Activated CD4-positive, alpha-beta T cell treated with anti-CD3 and anti-CD28 coated beads, Interleukin-2, amount 10 ng/mL, durations not matched to agents 7 days and 5 days (primary cell): ENCODE data around the gene EIF2AK3. TPM values are rescaled to one million over a fixed set of nuclear protein-coding genes. Genes with fewer than 3 reads are reported as not detected.

Source experiments
- CTCF ChIA-PET: fragments of 350-600 bp; sonication (Branson Sonifier 250); formaldehyde crosslinking; loops from one replicate; lab custom pipeline; 2021; ENCODE audit warnings: antibody characterized with exemption; lab: Charles Lee
- POLR2A ChIA-PET: fragments of 350-600 bp; sonication (Branson Sonifier 250); formaldehyde crosslinking; loops from one replicate; lab custom pipeline; 2021; ENCODE audit warnings: antibody characterized with exemption; lab: Charles Lee
- DNase-seq: peaks from one replicate; pipeline ENCODE4 v3.0.0-alpha.2; 2020
- H3K27ac Mint-ChIP-seq: one replicate; pipeline ENCODE4 v1.8.0; 2021; ENCODE audit warnings: mild to moderate bottlenecking, moderate library complexity, mixed read lengths
- H3K27me3 Mint-ChIP-seq: one replicate; pipeline ENCODE4 v1.8.0; 2021; ENCODE audit warnings: mixed read lengths
- H3K36me3 Mint-ChIP-seq: one replicate; pipeline ENCODE4 v1.8.0; 2021; ENCODE audit warnings: low read depth, mixed read lengths
- H3K4me1 Mint-ChIP-seq: one replicate; pipeline ENCODE4 v1.8.0; 2021; ENCODE audit warnings: mixed read lengths
- H3K4me3 Mint-ChIP-seq: one replicate; pipeline ENCODE4 v1.8.0; 2021; ENCODE audit warnings: mild to moderate bottlenecking, moderate library complexity, mixed read lengths
- H3K9me3 Mint-ChIP-seq: one replicate; pipeline ENCODE4 v1.8.0; 2021; ENCODE audit warnings: mixed read lengths
- total RNA-seq, 2 experiments: library from RNA; stranded (reverse); gene quantifications; one replicate each; pipeline ENCODE4 v1.2.3, GENCODE V29; 2021

Gene EIF2AK3
- total RNA-seq, 2 experiments from 2014 or later: 20.2 to 26.0 TPM

DNA sequence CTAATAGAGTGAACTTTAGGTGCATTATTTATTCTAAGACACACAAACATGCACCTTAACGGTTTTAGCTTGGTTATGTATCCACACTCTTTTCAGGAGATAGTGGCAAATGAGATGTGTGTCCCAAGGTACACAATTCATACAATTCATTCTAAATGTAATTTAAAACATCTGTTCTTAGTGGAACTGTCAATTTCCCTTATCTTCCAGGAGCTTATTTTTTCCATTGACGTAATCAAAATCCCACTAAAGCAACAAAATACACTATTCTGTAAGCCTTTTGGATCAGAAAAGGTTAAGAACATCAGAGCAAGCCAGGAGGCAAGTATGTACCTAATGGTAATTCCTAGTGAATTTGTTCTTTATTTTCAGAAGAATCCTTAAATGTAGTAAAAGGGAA is 19.8 kb downstream of the EIF2AK3 start:
- Mint-ChIP-seq H3K27me3 (no peaks in the 10 kb centered on the region), H3K4me3 (no peak overlapping the region), H3K36me3 (no peaks in the 10 kb centered on the region), H3K27ac (no peak overlapping the region), H3K9me3 (no peaks in the 10 kb centered on the region), H3K4me1 (no peaks in the 10 kb centered on the region)
- ChIA-PET CTCF (interaction anchor here (1.0 to 1.4 kb wide), 2 partner anchors 13 to 85 kb away, joined by 3 to 5 read pairs; no protein-coding TSS in a partner anchor), POLR2A (no interaction called here)
- DNase-seq: no peak

DNA sequence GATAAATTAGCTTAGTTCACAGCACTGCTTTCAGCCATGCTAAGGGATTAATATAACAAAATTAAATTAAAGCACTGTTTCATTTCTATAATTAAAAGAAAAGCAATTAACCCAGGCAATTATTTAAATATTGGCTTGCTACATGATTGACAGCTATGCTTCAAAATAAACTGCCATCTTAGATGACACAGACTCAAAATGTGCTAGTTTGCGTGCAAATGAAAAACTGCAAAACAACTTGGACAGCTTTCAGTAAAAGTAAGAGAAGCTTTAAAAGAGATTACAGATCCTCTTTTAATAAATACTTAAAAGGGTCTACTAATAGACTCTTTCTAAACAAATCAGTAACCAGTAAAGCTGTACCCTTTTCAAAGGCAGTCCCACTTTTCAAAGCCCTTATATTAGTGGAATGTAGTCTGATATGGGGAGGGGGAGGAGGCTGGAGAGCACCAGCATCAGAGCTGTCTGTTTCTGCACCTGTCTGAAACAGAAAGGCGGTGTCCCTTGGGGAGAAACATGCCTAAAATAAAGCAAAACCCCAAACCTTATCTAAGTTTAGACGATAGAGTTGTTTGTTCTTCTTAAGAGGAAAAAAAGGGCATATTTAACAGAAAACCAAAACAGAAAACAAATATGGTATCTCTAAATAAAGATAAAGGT is 20.8 kb downstream of the EIF2AK3 start:
- no peaks in the 10 kb centered on the region for H3K27me3 Mint-ChIP-seq
- POLR2A ChIA-PET: no interaction called here
- DNase-seq: no peak
- CTCF ChIA-PET: no interaction called here
- H3K36me3 Mint-ChIP-seq: peaks cover 2% of the 10 kb centered on the region
- no peaks in the 10 kb centered on the region for H3K9me3 Mint-ChIP-seq
- no peaks in the 10 kb centered on the region for H3K4me1 Mint-ChIP-seq
- H3K27ac Mint-ChIP-seq: no peak overlapping the region
- H3K4me3 Mint-ChIP-seq: no peak overlapping the region

DNA sequence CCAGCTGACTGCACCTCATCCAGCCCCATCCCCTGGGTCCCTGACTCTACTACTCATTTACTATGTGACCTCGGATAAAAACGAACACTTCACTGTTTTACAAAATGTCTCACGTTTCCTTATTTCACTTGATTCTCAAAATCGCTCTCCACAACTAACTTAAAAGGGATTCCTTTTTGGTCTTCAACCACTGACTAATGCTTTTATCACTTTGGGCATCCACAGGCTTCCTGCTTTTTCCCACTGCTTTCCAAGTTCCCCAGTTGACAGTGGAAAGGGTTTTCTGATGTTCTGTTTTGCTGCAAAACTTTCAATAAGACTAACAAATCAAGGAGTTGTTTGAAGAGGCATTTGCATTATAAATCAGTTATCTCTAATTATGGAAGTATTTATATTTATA is 24.1 kb downstream of the EIF2AK3 start:
- peaks cover 2% of the 10 kb centered on the region for H3K36me3 Mint-ChIP-seq
- peaks cover 16% of the 10 kb centered on the region for H3K4me1 Mint-ChIP-seq
- no peak overlapping the region for H3K27ac Mint-ChIP-seq
- no peak for DNase-seq
- H3K9me3 Mint-ChIP-seq: no peaks in the 10 kb centered on the region
- POLR2A ChIA-PET: no interaction called here
- H3K4me3 Mint-ChIP-seq: no peak overlapping the region
- CTCF ChIA-PET: no interaction called here
- H3K27me3 Mint-ChIP-seq: no peaks in the 10 kb centered on the region

DNA sequence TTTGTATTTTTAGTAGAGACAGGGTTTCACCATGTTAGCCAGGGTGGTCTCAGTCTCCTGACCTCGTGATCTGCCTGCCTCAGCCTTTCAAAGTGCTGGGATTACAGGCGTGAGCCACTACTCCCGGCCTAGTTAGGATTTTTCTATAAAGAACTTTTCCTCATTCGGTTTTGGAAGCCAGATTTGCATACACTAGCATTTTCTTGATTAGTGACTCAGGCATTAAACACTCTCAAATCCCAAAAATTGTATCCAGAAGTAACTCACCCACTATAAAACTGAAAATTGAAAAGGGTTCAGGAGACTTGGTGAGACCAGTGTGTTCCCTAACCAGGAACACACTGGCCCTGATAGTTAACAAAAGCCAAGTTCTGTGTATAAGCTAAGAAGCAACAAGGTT is 25.2 kb downstream of the EIF2AK3 start:
- Mint-ChIP-seq H3K36me3 (peaks cover 2% of the 10 kb centered on the region), H3K4me3 (no peak overlapping the region), H3K4me1 (peaks cover 16% of the 10 kb centered on the region), H3K27ac (no peak overlapping the region), H3K27me3 (no peaks in the 10 kb centered on the region), H3K9me3 (no peaks in the 10 kb centered on the region)
- DNase-seq: no peak
- CTCF ChIA-PET: no interaction called here
- POLR2A ChIA-PET: no interaction called here

DNA sequence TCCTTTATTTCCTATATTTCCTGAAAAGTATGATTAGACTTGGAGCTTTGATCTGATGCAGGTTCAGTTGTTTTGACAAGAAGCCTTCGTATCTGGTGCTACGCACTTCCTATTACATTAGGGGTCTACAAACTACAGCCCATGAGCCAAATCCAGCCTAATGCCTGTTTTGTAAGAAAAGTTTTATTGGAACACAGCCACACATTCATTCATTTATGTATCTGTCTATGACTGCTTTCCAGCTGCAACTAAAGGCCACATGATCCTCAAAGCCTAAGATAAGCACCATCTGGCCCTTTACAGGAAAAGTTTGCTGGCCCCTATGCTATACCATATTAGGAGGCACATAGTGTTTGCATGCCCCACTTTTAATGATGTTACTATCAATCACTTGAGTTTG is 26.0 kb downstream of the EIF2AK3 start:
- POLR2A ChIA-PET: no interaction called here

DNA sequence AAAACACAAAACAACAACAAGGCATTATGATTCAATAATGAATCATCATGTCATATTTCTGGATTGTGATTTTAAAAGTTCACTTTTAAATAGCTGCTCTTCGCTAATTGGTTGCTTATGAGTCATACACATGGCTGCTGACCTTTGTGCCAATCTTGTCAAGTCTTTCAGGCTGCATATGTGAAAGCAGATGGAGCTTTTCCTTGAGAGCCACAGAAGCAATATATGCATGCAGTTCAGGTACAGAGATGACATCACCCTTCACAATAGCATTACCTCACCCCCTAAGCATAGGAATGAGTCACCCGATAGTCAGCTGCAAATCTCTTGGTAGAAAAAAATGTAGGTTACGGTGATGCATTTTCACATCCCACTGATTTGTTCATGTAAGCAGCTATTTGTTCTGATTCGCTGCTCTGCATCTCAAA is 27.2 kb downstream of the EIF2AK3 start:
- H3K4me1 Mint-ChIP-seq: peaks cover 16% of the 10 kb centered on the region
- no peak overlapping the region for H3K4me3 Mint-ChIP-seq

More for the DNA sequence above, 26.0 kb downstream of the EIF2AK3 start:
- Mint-ChIP-seq H3K36me3 (peaks cover 2% of the 10 kb centered on the region), H3K9me3 (no peaks in the 10 kb centered on the region), H3K27me3 (no peaks in the 10 kb centered on the region), H3K4me1 (peaks cover 16% of the 10 kb centered on the region), H3K27ac (no peak overlapping the region), H3K4me3 (no peak overlapping the region)
- no peak for DNase-seq
- CTCF ChIA-PET: no interaction called here

DNA sequence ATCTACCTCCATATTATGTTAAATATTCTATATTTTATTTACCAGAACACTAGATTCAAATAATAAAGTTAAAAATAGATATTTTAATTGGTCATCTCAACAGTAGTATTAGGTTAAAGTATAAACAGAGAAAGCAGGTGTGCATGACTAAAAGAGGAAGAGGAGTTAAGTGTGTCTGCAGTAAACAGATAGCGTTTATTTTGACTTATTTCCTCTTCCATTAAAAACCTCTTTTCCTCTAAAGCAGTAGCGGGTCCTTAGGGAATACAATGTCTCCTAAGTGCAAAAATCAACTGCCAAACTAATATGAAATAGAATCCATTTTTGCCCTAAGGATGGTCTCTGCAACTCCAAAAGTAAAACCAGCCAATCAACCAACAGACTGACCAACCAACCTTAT is 27.7 kb downstream of the EIF2AK3 start:
- H3K9me3 Mint-ChIP-seq: no peaks in the 10 kb centered on the region
- ChIA-PET CTCF (interaction anchor here (1.0 kb wide), 1 partner anchor 93 kb away, joined by 3 read pairs; no protein-coding TSS in a partner anchor), POLR2A (interaction anchor here (0.6 to 0.7 kb wide), 2 partner anchors 10 to 70 kb away, joined by 3 read pairs; no protein-coding TSS in a partner anchor)
- no peak overlapping the region for H3K4me3 Mint-ChIP-seq
- H3K27me3 Mint-ChIP-seq: no peaks in the 10 kb centered on the region
- no peak overlapping the region for H3K27ac Mint-ChIP-seq
- H3K4me1 Mint-ChIP-seq: peaks cover 16% of the 10 kb centered on the region
- DNase-seq: no peak
- H3K36me3 Mint-ChIP-seq: peaks cover 3% of the 10 kb centered on the region

More for the DNA sequence above, 27.2 kb downstream of the EIF2AK3 start:
- DNase-seq: peak; percentile 49
- H3K27ac Mint-ChIP-seq: no peak overlapping the region
- no peaks in the 10 kb centered on the region for H3K27me3 Mint-ChIP-seq
- H3K36me3 Mint-ChIP-seq: peaks cover 3% of the 10 kb centered on the region
- POLR2A ChIA-PET: interaction anchor here (0.6 to 0.7 kb wide), 2 partner anchors 10 to 69 kb away, joined by 3 read pairs; no protein-coding TSS in a partner anchor
- CTCF ChIA-PET: interaction anchor here (1.0 kb wide), 1 partner anchor 93 kb away, joined by 3 read pairs; no protein-coding TSS in a partner anchor
- H3K9me3 Mint-ChIP-seq: no peaks in the 10 kb centered on the region

DNA sequence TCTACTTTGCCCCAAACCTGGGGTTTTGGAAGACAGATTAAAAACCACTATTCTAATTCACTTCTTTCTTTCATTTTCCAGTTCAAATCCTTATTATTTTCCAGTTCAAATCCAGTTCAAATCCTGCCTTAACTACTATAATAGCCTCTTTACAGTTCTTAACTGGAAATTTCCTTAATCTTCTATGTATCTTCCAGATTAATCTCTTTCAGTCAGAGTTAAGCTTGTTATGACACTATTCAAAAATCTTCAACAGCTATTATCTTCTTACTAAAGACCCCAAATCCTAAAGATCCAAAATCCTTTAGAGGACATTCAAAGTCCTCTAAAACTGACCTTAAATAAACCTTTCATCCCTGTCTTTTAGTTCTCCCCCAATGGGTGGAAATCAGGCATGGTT is 30.1 kb downstream of the EIF2AK3 start:
- no peak for DNase-seq
- no peak overlapping the region for H3K4me3 Mint-ChIP-seq
- H3K4me1 Mint-ChIP-seq: peaks cover 16% of the 10 kb centered on the region
- ChIA-PET POLR2A (no interaction called here), CTCF (interaction anchor here (1.0 kb wide), 1 partner anchor 74 kb away, joined by 3 read pairs; no protein-coding TSS in a partner anchor)
- H3K27me3 Mint-ChIP-seq: no peaks in the 10 kb centered on the region
- H3K9me3 Mint-ChIP-seq: no peaks in the 10 kb centered on the region
- H3K27ac Mint-ChIP-seq: no peak overlapping the region
- peaks cover 9% of the 10 kb centered on the region for H3K36me3 Mint-ChIP-seq

DNA sequence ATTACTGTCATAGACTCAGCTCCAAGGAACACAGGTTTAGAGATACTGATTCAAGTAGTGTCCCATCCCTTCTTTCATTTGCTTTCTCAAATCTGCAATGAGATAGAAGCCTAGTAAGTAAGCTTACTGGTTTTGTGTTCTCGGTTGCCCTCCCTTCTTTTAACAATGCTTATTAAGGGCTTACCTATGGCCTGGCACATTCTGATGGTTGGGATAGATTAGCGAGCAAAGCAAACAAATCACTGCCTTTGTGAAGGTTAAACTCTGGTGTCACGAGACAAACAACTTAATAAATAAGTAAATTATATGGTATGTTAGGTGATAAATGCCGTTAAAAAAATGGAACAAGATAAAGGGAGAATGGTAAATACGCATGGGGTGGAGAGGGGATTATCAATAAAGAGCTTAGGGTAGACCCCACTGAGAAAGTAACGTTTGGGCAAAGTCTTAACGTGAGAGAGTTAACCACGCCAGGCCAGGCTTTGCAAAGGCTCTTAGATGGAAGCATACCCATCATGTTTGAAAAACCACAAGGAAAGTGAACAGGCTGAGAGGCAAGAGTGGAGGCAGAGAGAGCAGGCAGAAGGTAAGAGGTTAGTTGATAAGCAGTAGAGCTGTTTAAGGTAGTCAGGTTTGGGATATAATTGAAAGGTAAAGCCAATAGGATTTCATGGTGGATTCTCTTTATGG is 31.0 kb downstream of the EIF2AK3 start:
- peaks cover 15% of the 10 kb centered on the region for H3K4me1 Mint-ChIP-seq
- peaks cover 11% of the 10 kb centered on the region for H3K36me3 Mint-ChIP-seq
- no peak overlapping the region for H3K27ac Mint-ChIP-seq
- H3K4me3 Mint-ChIP-seq: no peak overlapping the region
- ChIA-PET POLR2A (no interaction called here), CTCF (interaction anchor here (0.7 to 1.2 kb wide), 2 partner anchors 11 to 16 kb away, joined by 3 read pairs; no protein-coding TSS in a partner anchor)
- H3K9me3 Mint-ChIP-seq: no peaks in the 10 kb centered on the region
- H3K27me3 Mint-ChIP-seq: no peaks in the 10 kb centered on the region
- DNase-seq: no peak

DNA sequence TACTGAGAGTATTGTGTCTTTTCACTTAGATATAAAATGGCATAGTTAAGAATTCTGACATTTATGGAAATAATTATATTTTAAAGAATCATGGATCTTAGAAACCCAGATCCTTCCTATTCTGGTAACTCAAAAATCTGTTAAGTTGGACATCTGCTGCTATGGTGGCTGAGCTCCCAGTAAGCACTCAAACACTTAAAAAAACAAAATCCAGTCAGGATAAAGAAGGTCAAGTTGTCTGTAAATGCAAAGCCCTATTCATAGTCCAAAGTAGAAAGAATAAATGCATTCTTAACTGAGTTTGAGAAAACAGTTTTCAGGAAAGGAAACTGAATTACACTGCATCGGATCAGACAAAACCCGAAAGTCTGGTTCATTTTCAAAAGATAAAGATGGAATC is 35.6 kb downstream of the EIF2AK3 start:
- Mint-ChIP-seq H3K36me3 (peaks cover 31% of the 10 kb centered on the region), H3K4me3 (no peak overlapping the region), H3K27ac (no peak overlapping the region), H3K4me1 (no peaks in the 10 kb centered on the region), H3K9me3 (no peaks in the 10 kb centered on the region), H3K27me3 (no peaks in the 10 kb centered on the region)
- no peak for DNase-seq
- ChIA-PET CTCF (interaction anchor here (0.8 to 1.6 kb wide), 3 partner anchors 36 to 81 kb away, joined by 3 to 4 read pairs (median 3); no protein-coding TSS in a partner anchor), POLR2A (no interaction called here)

DNA sequence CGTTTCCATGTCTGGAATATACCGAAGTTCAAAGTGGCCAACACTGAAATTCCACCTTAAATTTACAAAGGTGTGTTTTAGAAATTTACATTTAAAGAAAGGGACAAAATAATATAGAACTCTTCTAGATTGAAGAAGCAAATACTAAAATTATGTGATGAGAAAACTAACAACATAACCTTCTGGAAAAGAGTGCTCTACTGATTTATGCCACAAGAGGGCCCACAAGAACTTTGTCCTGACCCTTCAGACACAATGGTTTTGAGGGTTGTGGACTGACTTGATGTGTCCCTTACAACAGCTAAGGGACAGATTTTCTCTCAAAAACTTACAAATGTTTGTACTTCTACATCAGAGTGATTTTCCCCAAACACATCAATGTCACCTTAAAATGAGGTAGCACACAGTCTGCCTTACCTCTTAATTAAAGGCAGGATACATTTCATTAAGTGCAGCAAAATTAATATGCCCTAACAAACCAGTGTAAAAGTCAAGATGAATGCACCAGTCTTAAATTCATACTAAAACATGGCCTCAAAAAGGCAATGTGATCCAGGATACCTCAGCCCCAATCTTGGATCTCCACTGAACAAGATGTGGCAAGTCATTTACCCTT is 36.2 kb downstream of the EIF2AK3 start:
- Mint-ChIP-seq H3K27me3 (no peaks in the 10 kb centered on the region), H3K4me1 (no peaks in the 10 kb centered on the region), H3K4me3 (no peak overlapping the region), H3K27ac (no peak overlapping the region), H3K9me3 (no peaks in the 10 kb centered on the region), H3K36me3 (peaks cover 31% of the 10 kb centered on the region)
- peak; percentile 63 for DNase-seq
- POLR2A ChIA-PET: no interaction called here
- CTCF ChIA-PET: interaction anchor here (0.8 to 1.6 kb wide), 4 partner anchors 37 to 111 kb away, joined by 3 to 4 read pairs (median 3); no protein-coding TSS in a partner anchor

DNA sequence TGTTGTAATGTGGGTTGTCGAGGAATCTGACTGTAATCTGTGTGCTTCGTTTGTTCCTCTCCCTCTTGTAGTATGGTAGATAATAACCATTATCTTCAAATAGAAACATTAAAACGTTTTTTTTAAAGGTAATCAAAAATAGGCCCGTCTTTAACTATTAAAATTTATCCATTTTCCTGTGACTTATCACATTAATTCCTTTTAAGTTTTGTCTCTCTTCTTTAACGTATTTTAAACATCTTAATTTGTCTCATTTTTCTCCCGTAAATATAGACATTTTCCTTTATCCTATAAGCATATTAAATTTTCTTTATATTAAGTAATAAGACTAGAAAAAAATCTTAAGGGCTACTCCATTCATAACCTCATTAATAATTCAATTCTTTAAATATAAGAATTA is 41.3 kb downstream of the EIF2AK3 start:
- no peaks in the 10 kb centered on the region for H3K9me3 Mint-ChIP-seq
- H3K36me3 Mint-ChIP-seq: peaks cover 35% of the 10 kb centered on the region
- H3K27me3 Mint-ChIP-seq: no peaks in the 10 kb centered on the region
- ChIA-PET POLR2A (no interaction called here), CTCF (interaction anchor here (0.7 to 0.9 kb wide), 2 partner anchors 19 to 167 kb away, joined by 3 read pairs; no protein-coding TSS in a partner anchor)
- H3K27ac Mint-ChIP-seq: no peak overlapping the region
- DNase-seq: no peak
- H3K4me1 Mint-ChIP-seq: no peaks in the 10 kb centered on the region
- H3K4me3 Mint-ChIP-seq: no peak overlapping the region
